MCF 10A (cell line): ENCODE data around the gene CTCF. TPM values are rescaled to one million over a fixed set of nuclear protein-coding genes. Genes with fewer than 3 reads are reported as not detected.
"Not testable (repeated sequence)": the region's sequence is repeated elsewhere in the genome, so short reads cannot be mapped to it uniquely, and the experiment has no call there.

ENCODE experiments used
- BruUV-seq: library from RNA; stranded (reverse); fragments of 400-500 nt; replicated peaks from 2 replicates; lab custom pipeline; 2021; lab: Mats Ljungman, UMichigan
- CTCF ChIA-PET: fragments of 300-600 bp; sonication (Branson Sonifier 250); formaldehyde crosslinking; extraction: SDS; loops from one replicate; lab custom pipeline; 2021; ENCODE audit warnings: antibody characterized with exemption, inconsistent platforms; lab: Yijun Ruan, JAX
- POLR2A ChIA-PET: fragments of 300-600, 350-650 bp; sonication (Branson Sonifier 250); formaldehyde crosslinking; extraction: SDS; loops from one replicate; lab custom pipeline; 2020; ENCODE audit warnings: antibody characterized with exemption, inconsistent platforms; lab: Yijun Ruan, JAX
- DNase-seq: peaks from one replicate; pipeline ENCODE4 v3.0.0-alpha.2; 2018; ENCODE audit not compliant: unreplicated experiment
- H3K27ac Mint-ChIP-seq: one replicate; pipeline ENCODE4 v1.8.0; 2022; ENCODE audit warnings: mild to moderate bottlenecking, low read depth, mixed read lengths; ENCODE audit not compliant: unreplicated experiment
- H3K27me3 Mint-ChIP-seq: one replicate; pipeline ENCODE4 v1.8.0; 2022; ENCODE audit warnings: mixed read lengths; ENCODE audit not compliant: insufficient read depth, unreplicated experiment
- H3K36me3 Mint-ChIP-seq: one replicate; pipeline ENCODE4 v1.8.0; 2022; ENCODE audit warnings: mild to moderate bottlenecking, moderate library complexity, mixed read lengths; ENCODE audit not compliant: insufficient read depth, unreplicated experiment
- H3K4me1 Mint-ChIP-seq: one replicate; pipeline ENCODE4 v1.8.0; 2022; ENCODE audit warnings: mixed read lengths; ENCODE audit not compliant: insufficient read depth, unreplicated experiment
- H3K4me3 Mint-ChIP-seq: one replicate; pipeline ENCODE4 v1.8.0; 2022; ENCODE audit warnings: mild to moderate bottlenecking, moderate library complexity, mixed read lengths; ENCODE audit not compliant: unreplicated experiment
- H3K9me3 Mint-ChIP-seq: one replicate; pipeline ENCODE4 v1.8.0; 2022; ENCODE audit warnings: mixed read lengths; ENCODE audit not compliant: unreplicated experiment
- CTCF ChIP-seq: fragments of 200-600 bp; IDR thresholded peaks from one replicate; pipeline ENCODE4 v1.8.0; 2022; ENCODE audit warnings: antibody characterized with exemption, mild to moderate bottlenecking; ENCODE audit not compliant: unreplicated experiment
- intact Hi-C: fragments of 100-400 bp; cut with micrococcal nuclease; formaldehyde crosslinking; loops from 2 replicates; pipeline ENCODE4 v1.14.1; 2022
- total RNA-seq: library from RNA; stranded (reverse); gene quantifications from 2 replicates; pipeline ENCODE4 v1.2.3, GENCODE V29; 2022

The CTCF gene
- total RNA-seq, 1 experiment from 2014 or later = 40.6 TPM

GRCh38 chr16:67531247-67531646, 31.1 kb upstream of the CTCF start:
- no TSS peak for BruUV-seq
- ChIA-PET POLR2A (interaction anchor here (0.6 to 2.0 kb wide), 3 partner anchors 10 to 25 kb away, joined by 3 to 8 read pairs (median 3); no protein-coding TSS in a partner anchor), CTCF (interaction anchor here (0.6 to 7.7 kb wide), 6 partner anchors 10 to 125 kb away, joined by 3 to 60 read pairs (median 4); no protein-coding TSS in a partner anchor)
- H3K36me3 Mint-ChIP-seq = peaks cover 18% of the 10 kb centered on the region
- DNase-seq = no peak
- intact Hi-C loops = no loop called here
- H3K9me3 Mint-ChIP-seq = no peaks in the 10 kb centered on the region
- peak overlapping the region; percentile 82 for H3K4me3 Mint-ChIP-seq
- TF ChIP-seq CTCF = no peak
- H3K27ac Mint-ChIP-seq = no peak overlapping the region
- peaks cover 41% of the 10 kb centered on the region for H3K4me1 Mint-ChIP-seq
- H3K27me3 Mint-ChIP-seq = no peaks in the 10 kb centered on the region

DNA sequence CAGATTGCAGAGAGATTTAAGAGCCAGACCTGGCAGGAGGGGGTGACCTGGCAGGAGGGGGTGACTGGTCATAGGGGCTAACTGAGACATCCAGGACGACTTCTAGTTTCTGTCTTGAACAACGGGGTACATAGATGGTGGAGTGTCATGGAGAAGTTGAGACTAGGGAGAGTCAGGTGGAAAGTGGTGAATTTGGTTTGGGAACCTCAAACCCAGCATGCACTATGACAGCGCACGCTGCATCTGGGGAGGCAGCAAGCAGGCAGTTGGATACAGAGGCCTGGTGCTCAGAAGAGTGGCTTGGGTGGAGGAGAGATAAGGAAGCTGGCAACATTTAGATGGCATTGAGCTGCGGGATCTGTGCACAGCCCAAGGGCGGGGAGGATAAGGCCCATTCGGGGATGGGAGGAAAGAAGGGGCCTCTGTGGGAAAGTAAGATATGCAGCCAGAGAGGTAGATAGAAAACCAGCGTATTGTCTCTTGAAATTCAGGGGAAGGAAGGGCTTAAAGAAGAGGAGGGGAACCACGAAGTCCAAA, 29.2 kb upstream of the CTCF start:
- DNase-seq = no peak
- no peaks in the 10 kb centered on the region for H3K9me3 Mint-ChIP-seq
- intact Hi-C loops = no loop called here
- ChIA-PET CTCF (interaction anchor here (0.5 to 7.7 kb wide), 5 partner anchors 12 to 505 kb away, joined by 3 to 60 read pairs (median 3); partner anchors contain the start of gene CARMIL2), POLR2A (interaction anchor here (0.8 to 1.5 kb wide), 4 partner anchors 12 to 58 kb away, joined by 3 to 6 read pairs (median 3); partner anchors contain the start of gene CTCF)
- H3K36me3 Mint-ChIP-seq = peaks cover 26% of the 10 kb centered on the region
- no peak for TF ChIP-seq CTCF
- H3K4me3 Mint-ChIP-seq = no peak overlapping the region
- BruUV-seq = no TSS peak
- no peak overlapping the region for H3K27ac Mint-ChIP-seq
- H3K27me3 Mint-ChIP-seq = no peaks in the 10 kb centered on the region
- peaks cover 46% of the 10 kb centered on the region for H3K4me1 Mint-ChIP-seq

DNA sequence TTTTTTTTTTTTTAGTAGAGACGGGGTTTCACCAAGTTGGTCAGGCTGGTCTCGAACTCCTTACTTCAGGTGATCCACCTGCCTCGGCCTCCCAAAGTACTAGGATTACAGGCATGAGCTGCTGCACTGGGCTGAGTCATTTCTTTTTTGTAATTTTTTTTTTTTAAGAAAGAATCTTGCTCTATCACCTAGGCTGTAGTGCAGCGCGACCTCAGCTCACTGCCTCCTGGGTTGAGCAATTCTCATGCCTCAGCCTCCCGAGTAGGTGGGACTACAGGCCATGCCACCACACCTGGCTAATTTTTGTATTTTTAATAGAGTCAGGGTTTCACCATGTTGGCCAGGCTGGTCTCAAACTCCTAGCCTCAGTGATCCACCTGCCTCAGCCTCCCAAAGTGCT, 28.3 kb upstream of the CTCF start:
- ChIA-PET CTCF (interaction anchor here (5.2 to 7.7 kb wide), 2 partner anchors 12 to 13 kb away, joined by 56 to 60 read pairs; no protein-coding TSS in a partner anchor), POLR2A (interaction anchor here (0.6 to 1.5 kb wide), 2 partner anchors 29 to 172 kb away, joined by 3 read pairs; partner anchors contain the start of gene CTCF)
- Mint-ChIP-seq H3K36me3 (peaks cover 26% of the 10 kb centered on the region), H3K4me1 (peaks cover 46% of the 10 kb centered on the region)
- BruUV-seq, intact Hi-C loops, H3K27me3 Mint-ChIP-seq, DNase-seq, H3K27ac Mint-ChIP-seq, H3K4me3 Mint-ChIP-seq, H3K9me3 Mint-ChIP-seq: not testable (repeated sequence)

DNA sequence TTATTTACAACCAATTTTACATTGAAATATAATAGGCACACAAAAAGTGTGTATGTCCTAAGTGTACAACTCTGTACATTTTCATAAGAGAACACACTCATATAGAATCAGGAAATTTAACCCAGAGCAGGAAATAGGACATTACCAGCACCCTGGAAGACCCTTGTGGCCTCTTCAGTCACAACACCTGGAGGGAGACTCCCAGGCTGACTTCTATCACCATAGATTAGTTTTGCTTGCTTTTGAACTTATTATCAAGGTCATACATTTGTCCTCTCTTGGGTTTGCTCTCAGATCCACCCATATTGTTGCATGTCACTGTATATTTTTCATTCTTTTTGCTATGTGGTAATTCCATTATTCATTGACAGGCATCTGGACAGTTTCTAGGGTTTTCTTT, 27.9 kb upstream of the CTCF start:
- Mint-ChIP-seq H3K9me3 (no peaks in the 10 kb centered on the region), H3K27me3 (no peaks in the 10 kb centered on the region), H3K4me1 (peaks cover 46% of the 10 kb centered on the region), H3K36me3 (peaks cover 26% of the 10 kb centered on the region), H3K4me3 (no peak overlapping the region), H3K27ac (no peak overlapping the region)
- TF ChIP-seq CTCF = no peak
- no TSS peak for BruUV-seq
- no peak for DNase-seq
- ChIA-PET POLR2A (interaction anchor here (1.0 to 1.6 kb wide), 3 partner anchors 10 to 28 kb away, joined by 3 to 4 read pairs (median 3); partner anchors contain the start of gene CTCF), CTCF (interaction anchor here (1.3 to 7.7 kb wide), 2 partner anchors 11 to 13 kb away, joined by 5 to 60 read pairs; no protein-coding TSS in a partner anchor)
- intact Hi-C loops = no loop called here
